ENCODE data around the gene BCAR1.

Gene BCAR1

DNA sequence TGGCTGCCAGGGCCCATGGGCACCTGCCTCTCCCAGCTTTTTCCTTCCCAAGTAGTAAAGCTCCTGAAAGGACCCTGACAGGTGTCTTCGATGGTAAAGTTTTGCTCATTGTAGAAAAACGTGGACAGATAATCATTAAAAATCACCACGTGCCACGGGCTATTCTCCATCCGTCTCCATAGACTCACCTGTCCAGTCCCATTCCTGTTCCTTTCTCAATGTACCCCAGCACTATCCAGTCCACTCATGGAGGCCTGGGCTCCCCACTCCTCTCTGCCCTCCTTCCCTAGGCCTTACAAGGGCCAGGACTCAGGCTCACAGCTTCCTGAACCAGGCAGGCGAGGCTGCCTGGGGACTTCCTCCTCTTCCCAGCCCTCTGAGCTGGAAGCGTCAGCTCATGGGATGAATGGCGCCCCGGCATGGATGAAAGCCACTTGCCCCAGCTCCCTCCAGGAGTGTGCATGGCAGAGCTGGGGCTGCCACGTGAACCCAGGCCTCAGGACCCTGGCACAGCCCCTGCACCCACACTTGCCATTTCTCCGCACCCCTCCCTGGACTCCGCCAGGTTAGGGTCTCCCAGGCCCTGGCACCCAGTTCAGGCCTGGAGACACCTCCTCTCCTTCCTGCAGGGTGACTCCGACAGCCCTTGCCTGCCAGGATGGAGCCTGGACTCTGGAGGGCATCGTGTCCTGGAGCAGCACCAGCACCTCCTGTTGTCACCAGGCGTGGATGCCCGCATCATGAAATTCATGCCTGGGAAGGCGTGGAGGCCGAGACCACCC lies 23.9 kb downstream of the BCAR1 start:
- Histone ChIP-seq H3K79me2 (ENCODE audit: insufficient read depth, low read length) (no peaks in the 10 kb centered on the region), H3K9me3 (ENCODE audit: insufficient read depth, low read depth, low read length) (no peaks in the 10 kb centered on the region), H3K9ac (ENCODE audit: low read depth, low read length, poor library complexity, severe bottlenecking) (no peak overlapping the region), H2AFZ (ENCODE audit: low read length) (no peak overlapping the region), H3K4me3 (ENCODE audit: low read length, poor library complexity, severe bottlenecking) (no peak overlapping the region), H3K36me3 (ENCODE audit: insufficient read depth, low read length) (no peaks in the 10 kb centered on the region), H3K9me2 (replicated peaks; ENCODE audit: low read depth, low read length) (no peaks in the 10 kb centered on the region), H3K4me2 (ENCODE audit: low read depth, low read length, poor library complexity, severe bottlenecking) (no peak overlapping the region), H3F3A (ENCODE audit: low read depth) (no peaks in the 10 kb centered on the region), H3K27me3 (ENCODE audit: insufficient read depth, low read length, poor library complexity, severe bottlenecking) (no peaks in the 10 kb centered on the region), H3K4me1 (ENCODE audit: insufficient read depth, low read length, poor library complexity, severe bottlenecking) (no peaks in the 10 kb centered on the region), H4K20me1 (ENCODE audit: insufficient read depth, low read length, poor library complexity, severe bottlenecking) (no peaks in the 10 kb centered on the region)
- no peak for TF ChIP-seq EZH2phosphoT487 (IDR thresholded peaks at IDR 0.05; ENCODE audit: borderline replicate concordance)
- TF ChIP-seq, protein P1, sequence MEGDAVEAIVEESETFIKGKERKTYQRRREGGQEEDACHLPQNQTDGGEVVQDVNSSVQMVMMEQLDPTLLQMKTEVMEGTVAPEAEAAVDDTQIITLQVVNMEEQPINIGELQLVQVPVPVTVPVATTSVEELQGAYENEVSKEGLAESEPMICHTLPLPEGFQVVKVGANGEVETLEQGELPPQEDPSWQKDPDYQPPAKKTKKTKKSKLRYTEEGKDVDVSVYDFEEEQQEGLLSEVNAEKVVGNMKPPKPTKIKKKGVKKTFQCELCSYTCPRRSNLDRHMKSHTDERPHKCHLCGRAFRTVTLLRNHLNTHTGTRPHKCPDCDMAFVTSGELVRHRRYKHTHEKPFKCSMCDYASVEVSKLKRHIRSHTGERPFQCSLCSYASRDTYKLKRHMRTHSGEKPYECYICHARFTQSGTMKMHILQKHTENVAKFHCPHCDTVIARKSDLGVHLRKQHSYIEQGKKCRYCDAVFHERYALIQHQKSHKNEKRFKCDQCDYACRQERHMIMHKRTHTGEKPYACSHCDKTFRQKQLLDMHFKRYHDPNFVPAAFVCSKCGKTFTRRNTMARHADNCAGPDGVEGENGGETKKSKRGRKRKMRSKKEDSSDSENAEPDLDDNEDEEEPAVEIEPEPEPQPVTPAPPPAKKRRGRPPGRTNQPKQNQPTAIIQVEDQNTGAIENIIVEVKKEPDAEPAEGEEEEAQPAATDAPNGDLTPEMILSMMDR (conservative IDR thresholded peaks at IDR 0.05; ENCODE audit: low read length) = no peak

GRCh38 chr16:75226550-75227360 lies 24.7 kb downstream of the BCAR1 start:
- Histone ChIP-seq H3K79me2 (ENCODE audit: insufficient read depth, low read length) (no peaks in the 10 kb centered on the region), H3K36me3 (ENCODE audit: insufficient read depth, low read length) (no peaks in the 10 kb centered on the region), H2AFZ (ENCODE audit: low read length) (no peak overlapping the region), H3K4me2 (ENCODE audit: low read depth, low read length, poor library complexity, severe bottlenecking) (no peak overlapping the region), H3K9ac (ENCODE audit: low read depth, low read length, poor library complexity, severe bottlenecking) (no peak overlapping the region), H3K27me3 (ENCODE audit: insufficient read depth, low read length, poor library complexity, severe bottlenecking) (no peaks in the 10 kb centered on the region), H3K9me2 (replicated peaks; ENCODE audit: low read depth, low read length) (no peaks in the 10 kb centered on the region), H3F3A (ENCODE audit: low read depth) (no peaks in the 10 kb centered on the region), H3K4me1 (ENCODE audit: insufficient read depth, low read length, poor library complexity, severe bottlenecking) (no peaks in the 10 kb centered on the region), H3K4me3 (ENCODE audit: low read length, poor library complexity, severe bottlenecking) (no peak overlapping the region), H3K9me3 (ENCODE audit: insufficient read depth, low read depth, low read length) (no peaks in the 10 kb centered on the region), H4K20me1 (ENCODE audit: insufficient read depth, low read length, poor library complexity, severe bottlenecking) (no peaks in the 10 kb centered on the region)
- no peak for TF ChIP-seq EZH2phosphoT487 (IDR thresholded peaks at IDR 0.05; ENCODE audit: borderline replicate concordance)
- TF ChIP-seq, protein P1 (conservative IDR thresholded peaks at IDR 0.05; ENCODE audit: low read length) = no peak

DNA sequence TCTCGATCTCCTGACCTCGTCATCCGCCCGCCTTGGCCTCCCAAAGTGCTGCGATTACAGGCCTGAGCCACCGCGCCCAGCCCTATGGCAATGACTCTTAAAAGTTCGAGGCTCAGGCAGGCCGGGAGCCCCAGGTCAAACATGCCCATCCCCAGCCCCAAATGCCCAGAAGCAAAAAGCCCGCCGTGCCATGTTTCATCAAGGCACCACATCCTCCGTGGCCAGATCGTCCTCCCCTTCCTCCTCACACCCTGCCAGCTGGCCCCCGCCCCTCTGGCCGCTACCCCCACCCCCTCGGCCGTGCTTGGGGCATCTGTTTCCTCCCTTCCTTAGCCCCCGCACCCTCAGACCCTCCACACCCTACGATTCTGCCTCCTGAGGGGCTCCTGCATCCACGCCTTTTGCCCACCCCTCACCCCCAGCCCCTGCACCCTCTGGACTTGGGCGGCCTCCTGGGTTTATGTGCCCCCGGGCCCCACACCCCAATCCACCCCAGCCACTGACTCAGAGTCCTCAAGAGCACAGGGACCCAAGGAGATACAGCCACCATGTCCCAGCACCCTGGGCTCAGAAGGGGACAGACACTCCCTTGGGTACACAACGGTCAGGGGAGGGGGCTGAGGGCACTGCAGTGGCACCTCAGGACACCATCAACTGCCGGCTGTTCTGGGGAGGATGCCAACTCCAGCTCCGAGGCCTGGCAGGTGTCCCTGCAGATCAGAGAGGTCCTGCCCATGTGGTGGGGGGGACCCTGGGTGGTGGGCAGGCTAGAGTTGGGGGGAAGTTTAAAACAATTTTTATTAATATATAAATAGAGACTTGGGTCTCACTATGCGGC lies 25.5 kb downstream of the BCAR1 start:
- Histone ChIP-seq H3K4me2 (ENCODE audit: low read depth, low read length, poor library complexity, severe bottlenecking) (no peak overlapping the region), H4K20me1 (ENCODE audit: insufficient read depth, low read length, poor library complexity, severe bottlenecking) (no peaks in the 10 kb centered on the region), H3F3A (ENCODE audit: low read depth) (no peaks in the 10 kb centered on the region), H3K36me3 (ENCODE audit: insufficient read depth, low read length) (no peaks in the 10 kb centered on the region), H3K4me3 (ENCODE audit: low read length, poor library complexity, severe bottlenecking) (no peak overlapping the region), H3K9me2 (replicated peaks; ENCODE audit: low read depth, low read length) (no peaks in the 10 kb centered on the region), H2AFZ (ENCODE audit: low read length) (no peak overlapping the region), H3K4me1 (ENCODE audit: insufficient read depth, low read length, poor library complexity, severe bottlenecking) (no peaks in the 10 kb centered on the region), H3K27me3 (ENCODE audit: insufficient read depth, low read length, poor library complexity, severe bottlenecking) (no peaks in the 10 kb centered on the region), H3K9me3 (ENCODE audit: insufficient read depth, low read depth, low read length) (no peaks in the 10 kb centered on the region), H3K9ac (ENCODE audit: low read depth, low read length, poor library complexity, severe bottlenecking) (no peak overlapping the region), H3K79me2 (ENCODE audit: insufficient read depth, low read length) (no peaks in the 10 kb centered on the region)
- TF ChIP-seq, protein P1 (conservative IDR thresholded peaks at IDR 0.05; ENCODE audit: low read length) = no peak
